H1 (cell line): ENCODE results near the gene MATR3. TPM values are rescaled to one million over a fixed set of nuclear protein-coding genes. Genes with fewer than 3 reads are reported as not detected.
A peak's percentile ranks its signal among the peaks of the same experiment; 100 is the strongest.

Experiments
- ASH2L ChIP-seq: fragments of 200-600, 300-600 bp; sonication (generic); IDR thresholded peaks from one replicate; pipeline ENCODE4 v1.7.1; 2017; ENCODE audit warnings: low read length
- BRCA1 ChIP-seq: IDR thresholded peaks from 2 replicates; pipeline ENCODE4 v1.6.1; 2012; ENCODE audit warnings: low read depth, low read length, improper control_type of control experiment
- CEBPB ChIP-seq: IDR thresholded peaks from 2 replicates; pipeline ENCODE4 v1.6.1; 2012; ENCODE audit warnings: low read depth, low read length
- CREB1 ChIP-seq: IDR thresholded peaks from 2 replicates; pipeline ENCODE4 v1.6.1; 2012; ENCODE audit warnings: inconsistent platforms
- FOSL1 ChIP-seq: IDR thresholded peaks from 2 replicates; pipeline ENCODE4 v1.6.1; 2011; ENCODE audit warnings: mild to moderate bottlenecking, low read depth, low read length, moderate library complexity; ENCODE audit not compliant: insufficient read depth
- HDAC6 ChIP-seq: IDR thresholded peaks from one replicate; pipeline ENCODE4 v1.7.1; 2012; ENCODE audit warnings: low read depth, mild to moderate bottlenecking, inconsistent platforms, low read length, moderate library complexity
- JUN ChIP-seq: IDR thresholded peaks from 2 replicates; pipeline ENCODE4 v1.6.1; 2011; ENCODE audit warnings: low read depth, mild to moderate bottlenecking, improper control_type of control experiment, low read length
- JUND ChIP-seq: IDR thresholded peaks from 2 replicates; pipeline ENCODE4 v1.6.1; 2011; ENCODE audit warnings: mild to moderate bottlenecking, improper control_type of control experiment, low read length
- NANOG ChIP-seq: IDR thresholded peaks from 2 replicates; pipeline ENCODE4 v1.6.1; 2011; ENCODE audit warnings: low read length, low read depth, mild to moderate bottlenecking, inconsistent platforms; ENCODE audit not compliant: insufficient read depth, poor library complexity, severe bottlenecking
- PHF8 ChIP-seq: fragments of 200-600 bp; sonication (generic); conservative IDR thresholded peaks from 2 replicates; pipeline ENCODE4 v1.7.1; 2012; ENCODE audit warnings: low read depth, mild to moderate bottlenecking, inconsistent platforms, low read length, moderate library complexity
- POLR2A ChIP-seq, 2 experiments: IDR thresholded peaks; 1 replicate in 1 of 2; 2 replicates in 1 of 2; pipeline ENCODE4 v1.6.1; 2011; ENCODE audit warnings: low read depth in 2 of 2, low read length in 2 of 2, mild to moderate bottlenecking in 2 of 2; ENCODE audit errors: control extremely low read depth in 1 of 2
- POLR2AphosphoS5 ChIP-seq: IDR thresholded peaks from 2 replicates; pipeline ENCODE4 v1.6.1; 2011; ENCODE audit warnings: low read depth, low read length
- POU5F1 ChIP-seq: IDR thresholded peaks from 2 replicates; pipeline ENCODE4 v1.6.1; 2011; ENCODE audit warnings: low read depth, mild to moderate bottlenecking, low read length, moderate library complexity
- RAD21 ChIP-seq, 2 experiments: IDR thresholded peaks in 1 of 2; conservative IDR thresholded peaks in 1 of 2; 2 replicates each; pipeline ENCODE4 v1.6.1; 2011; ENCODE audit warnings: low read depth in 2 of 2, low read length in 2 of 2, improper control_type of control experiment in 1 of 2, inconsistent platforms in 1 of 2, mild to moderate bottlenecking in 1 of 2, moderate library complexity in 1 of 2
- RBBP5 ChIP-seq: IDR thresholded peaks from 2 replicates; pipeline ENCODE4 v1.7.1; 2012; ENCODE audit warnings: low read depth, mild to moderate bottlenecking, inconsistent platforms, low read length, moderate library complexity, borderline replicate concordance
- SAP30 ChIP-seq: fragments of 300-600 bp; sonication (generic); IDR thresholded peaks from 2 replicates; pipeline ENCODE4 v1.7.1; 2012; ENCODE audit warnings: low read length, moderate library complexity, mild to moderate bottlenecking, inconsistent platforms; ENCODE audit not compliant: insufficient read depth, insufficient replicate concordance
- SP4 ChIP-seq: IDR thresholded peaks from 2 replicates; pipeline ENCODE4 v1.6.1; 2012; ENCODE audit warnings: low read length, inconsistent platforms
- SRF ChIP-seq: IDR thresholded peaks from 2 replicates; pipeline ENCODE4 v1.6.1; 2011; ENCODE audit warnings: mild to moderate bottlenecking, low read depth, low read length, moderate library complexity
- TAF1 ChIP-seq: IDR thresholded peaks from 2 replicates; pipeline ENCODE4 v1.6.1; 2011; ENCODE audit warnings: mild to moderate bottlenecking, low read depth, low read length
- TBP ChIP-seq: IDR thresholded peaks from 2 replicates; pipeline ENCODE4 v1.6.1; 2011; ENCODE audit warnings: low read depth, low read length, improper control_type of control experiment
- TEAD4 ChIP-seq: IDR thresholded peaks from 2 replicates; pipeline ENCODE4 v1.6.1; 2012; ENCODE audit warnings: low read depth, low read length, inconsistent platforms, mixed read lengths
- YY1 ChIP-seq: IDR thresholded peaks from 2 replicates; pipeline ENCODE4 v1.6.1; 2011; ENCODE audit warnings: low read depth, mild to moderate bottlenecking, low read length
- polyA plus RNA-seq, 7 experiments: library from polyadenylated mRNA; depleted of rRNA in 3 of 7; stranded (reverse) in 5 of 7; unstranded in 2 of 7; fragments of >200 nt in 5 of 7; fragments of 200-250 nt in 2 of 7; gene quantifications; 1 replicate in 5 of 7; 2 replicates in 1 of 7; 4 replicates in 1 of 7; pipeline versions ENCODE4 v1.2.1 to v1.2.3, GENCODE V29; 2011 to 2013; ENCODE audit warnings: missing spikeins in 2 of 7, mixed read lengths in 2 of 7
- total RNA-seq: library from RNA; stranded (reverse); fragmentation: NEBNext Ultra II Directional; extraction: Animal tissue kit (Norgen Biotek cat#: 25700); gene quantifications from 2 replicates; pipeline ENCODE4 v1.2.1, GENCODE V29; 2021
- TF ChIP-seq, protein P1 (sequence below): IDR thresholded peaks from 2 replicates; pipeline ENCODE4 v1.6.1; 2012; ENCODE audit warnings: inconsistent platforms
- TF ChIP-seq, protein P2 (sequence below): IDR thresholded peaks from 2 replicates; pipeline ENCODE4 v1.6.1; 2012; ENCODE audit warnings: inconsistent platforms

Gene MATR3
- total and polyA plus RNA-seq, 2 of the 8 experiments (the other 6 are each of a cell fraction or from before 2014, with no cell fraction given), result 116 to 389 TPM

DNA sequence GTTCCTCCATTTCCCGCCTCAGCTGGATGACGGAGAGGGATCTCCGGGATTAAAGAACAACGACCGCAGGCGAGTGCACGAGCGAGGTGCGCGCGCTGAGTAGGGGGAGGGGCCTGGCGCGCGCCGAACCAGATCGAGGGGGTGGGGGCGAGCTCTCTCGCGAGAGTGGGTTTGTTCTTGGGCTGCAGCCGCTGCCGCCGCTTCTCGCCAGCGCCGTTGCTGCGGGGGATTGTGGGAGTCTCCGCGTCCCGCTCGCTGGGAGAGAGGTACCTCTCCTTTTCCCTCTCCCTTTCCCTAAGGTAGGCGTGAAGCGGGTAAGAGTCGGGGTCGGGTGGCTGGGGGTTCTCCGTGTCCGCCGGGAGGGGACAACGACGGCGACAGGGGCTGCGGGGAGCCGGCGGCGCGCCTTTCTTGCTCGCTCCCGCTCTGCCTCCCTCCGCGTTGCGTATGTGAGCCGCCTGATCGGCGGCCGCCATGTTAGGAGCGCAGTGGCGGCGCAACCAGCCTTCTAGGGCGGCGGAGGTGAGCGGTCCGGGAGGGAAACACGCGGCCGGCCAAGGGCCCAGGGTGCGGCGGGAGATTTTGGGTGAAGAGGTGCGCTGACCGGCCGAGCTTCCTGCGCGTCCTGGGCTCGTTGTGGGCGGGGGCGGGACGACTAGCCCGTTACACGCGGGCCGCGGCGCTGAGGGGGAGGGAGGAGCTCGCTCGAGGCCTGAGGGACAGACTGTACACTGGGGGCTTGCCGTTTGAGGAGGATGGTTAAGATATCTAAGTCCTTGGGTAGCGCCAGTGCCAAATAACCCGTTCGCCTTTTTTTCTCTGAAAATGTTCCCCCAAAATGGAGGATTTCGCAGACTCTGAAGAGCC lies at the start of gene MATR3 (continued):
- TF ChIP-seq RAD21 (IDR thresholded peaks at IDR 0.05 in 1 of 2, conservative IDR thresholded peaks at IDR 0.05 in 1 of 2; ENCODE audit: low read depth in 2 of 2, low read length in 2 of 2), result no peak
- TF ChIP-seq JUN, result no peak
- TF ChIP-seq PHF8, result peak; percentile 98
- TF ChIP-seq SRF, result 0 out of 2 replicates have a peak, but pooled peaks have one; percentile 5
- TF ChIP-seq TEAD4, result 0 out of 2 replicates have a peak, but pooled peaks have one; percentile 4
- peak; percentile 100 for TF ChIP-seq POLR2AphosphoS5
- TF ChIP-seq ASH2L, result peak; percentile 94
- peak; percentile 99 for TF ChIP-seq TAF1
- TF ChIP-seq, protein P1, sequence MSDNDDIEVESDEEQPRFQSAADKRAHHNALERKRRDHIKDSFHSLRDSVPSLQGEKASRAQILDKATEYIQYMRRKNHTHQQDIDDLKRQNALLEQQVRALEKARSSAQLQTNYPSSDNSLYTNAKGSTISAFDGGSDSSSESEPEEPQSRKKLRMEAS, result peak; percentile 84
- TF ChIP-seq BRCA1, result peak; percentile 93
- peak; percentile 95 for TF ChIP-seq TBP
- TF ChIP-seq POLR2A (IDR thresholded peaks at IDR 0.05; ENCODE audit: control extremely low read depth in 1 of 2, low read depth in 2 of 2, low read length in 2 of 2), result peak; percentile 97 to 99
- TF ChIP-seq FOSL1, result peak; percentile 28; the same call in 1 of the 2 replicates
- peak; percentile 23; the same call in 1 of the 2 replicates for TF ChIP-seq CEBPB
- peak; percentile 80 for TF ChIP-seq CREB1
- TF ChIP-seq JUND, result 0 out of 2 replicates have a peak, but pooled peaks have one; percentile 30
- TF ChIP-seq, protein P2, sequence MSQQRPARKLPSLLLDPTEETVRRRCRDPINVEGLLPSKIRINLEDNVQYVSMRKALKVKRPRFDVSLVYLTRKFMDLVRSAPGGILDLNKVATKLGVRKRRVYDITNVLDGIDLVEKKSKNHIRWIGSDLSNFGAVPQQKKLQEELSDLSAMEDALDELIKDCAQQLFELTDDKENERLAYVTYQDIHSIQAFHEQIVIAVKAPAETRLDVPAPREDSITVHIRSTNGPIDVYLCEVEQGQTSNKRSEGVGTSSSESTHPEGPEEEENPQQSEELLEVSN, result peak; percentile 77
- peak; percentile 69 for TF ChIP-seq SP4
- no peak for TF ChIP-seq NANOG
- peak; percentile 92 for TF ChIP-seq YY1
- TF ChIP-seq POU5F1, result no peak
- no peak for TF ChIP-seq HDAC6
- peak; percentile 33; the same call in 1 of the 2 replicates for TF ChIP-seq RBBP5
- no peak for TF ChIP-seq SAP30
